Neural cell (in vitro differentiated cells): ENCODE data around the gene GDI1. TPM values are rescaled to one million over a fixed set of nuclear protein-coding genes. Genes with fewer than 3 reads are reported as not detected.

Source experiments
- H2AFZ ChIP-seq: fragments of 200-600, 300-800 bp; sonication (generic), shearing (Covaris generic); 2 replicates; pipeline ENCODE4 v1.6.0; 2014; ENCODE audit warnings: low read depth, mild to moderate bottlenecking, antibody characterized with exemption, low read length, moderate library complexity
- H3F3A ChIP-seq: fragments of 200-600 bp; shearing (Covaris generic); 2 replicates; pipeline ENCODE4 v1.6.1; 2016; ENCODE audit warnings: mild to moderate bottlenecking, moderate library complexity, mixed read lengths, antibody characterized with exemption, low read length; ENCODE audit not compliant: insufficient read depth, poor library complexity, severe bottlenecking
- H3K27ac ChIP-seq: fragments of 200-600, 300-800 bp; sonication (generic), shearing (Covaris generic); 2 replicates; pipeline ENCODE4 v1.5.1; 2014; ENCODE audit warnings: mild to moderate bottlenecking, low read length, moderate library complexity
- H3K27me3 ChIP-seq: fragments of 300-800, 200-600 bp; sonication (generic), shearing (Covaris generic); 2 replicates; pipeline ENCODE4 v1.6.0; 2014; ENCODE audit warnings: mild to moderate bottlenecking, low read depth, low read length, moderate library complexity; ENCODE audit not compliant: insufficient read depth
- H3K36me3 ChIP-seq: fragments of 300-800, 200-600 bp; sonication (generic), shearing (Covaris generic); 2 replicates; pipeline ENCODE4 v1.5.1; 2014; ENCODE audit warnings: mild to moderate bottlenecking, antibody characterized with exemption, low read length, moderate library complexity; ENCODE audit not compliant: insufficient read depth
- H3K4me2 ChIP-seq: fragments of 300-800, 200-600 bp; sonication (generic), shearing (Covaris generic); 2 replicates; pipeline ENCODE4 v1.6.0; 2014; ENCODE audit warnings: mild to moderate bottlenecking, low read length
- H3K4me3 ChIP-seq: fragments of 300-800, 200-600 bp; sonication (generic), shearing (Covaris generic); 2 replicates; pipeline ENCODE4 v1.5.1; 2014; ENCODE audit warnings: mild to moderate bottlenecking, low read length, moderate library complexity
- H3K79me2 ChIP-seq: fragments of 200-600 bp; shearing (Covaris generic); replicated peaks from 2 replicates; pipeline ENCODE4 v1.6.0; 2014; ENCODE audit warnings: mild to moderate bottlenecking, low read length, moderate library complexity; ENCODE audit not compliant: insufficient read depth
- H3K9ac ChIP-seq: fragments of 300-800, 200-600 bp; sonication (generic), shearing (Covaris generic); 2 replicates; pipeline ENCODE4 v1.6.1; 2016; ENCODE audit warnings: mild to moderate bottlenecking, low read length, mixed read lengths
- H3K9me2 ChIP-seq: fragments of 200-600 bp; shearing (Covaris generic); 2 replicates; pipeline ENCODE4 v1.6.1; 2016; ENCODE audit warnings: mild to moderate bottlenecking, low read length, mixed read lengths; ENCODE audit not compliant: insufficient read depth
- H3K9me3 ChIP-seq: fragments of 200-600, 300-800 bp; sonication (generic), shearing (Covaris generic); 2 replicates; pipeline ENCODE4 v1.6.1; 2016; ENCODE audit warnings: mild to moderate bottlenecking, mixed run types, low read length, moderate library complexity, mixed read lengths
- H4K20me1 ChIP-seq: fragments of 200-600 bp; shearing (Covaris generic); 2 replicates; pipeline ENCODE4 v1.6.1; 2016; ENCODE audit warnings: mild to moderate bottlenecking, mixed run types; ENCODE audit not compliant: insufficient read depth
- EP300 ChIP-seq: fragments of 450-650 bp; conservative IDR thresholded peaks from 2 replicates; pipeline ENCODE4 v1.6.1; 2014; ENCODE audit warnings: antibody characterized with exemption, mild to moderate bottlenecking, moderate library complexity; ENCODE audit not compliant: poor library complexity, severe bottlenecking
- EZH2 ChIP-seq: fragments of 200-600, 300-800 bp; shearing (Covaris generic), sonication (generic); IDR thresholded peaks from 2 replicates; pipeline ENCODE4 v1.6.1; 2014; ENCODE audit warnings: antibody characterized with exemption, low read length, borderline replicate concordance, mild to moderate bottlenecking; ENCODE audit not compliant: insufficient read depth, poor library complexity, severe bottlenecking
- MXI1 ChIP-seq: fragments of 450-650 bp; conservative IDR thresholded peaks from 2 replicates; pipeline ENCODE4 v1.6.1; 2014; ENCODE audit warnings: antibody characterized with exemption, mild to moderate bottlenecking; ENCODE audit not compliant: poor library complexity, severe bottlenecking
- POLR2AphosphoS5 ChIP-seq: IDR thresholded peaks from 2 replicates; pipeline ENCODE4 v1.6.1; 2012
- RAD21 ChIP-seq: fragments of 450-650 bp; conservative IDR thresholded peaks from 2 replicates; pipeline ENCODE4 v1.6.1; 2014; ENCODE audit warnings: antibody characterized with exemption, mild to moderate bottlenecking, moderate library complexity
- SMC3 ChIP-seq: fragments of 450-650 bp; conservative IDR thresholded peaks from 2 replicates; pipeline ENCODE4 v1.6.1; 2014; ENCODE audit warnings: antibody characterized with exemption, mild to moderate bottlenecking, moderate library complexity; ENCODE audit not compliant: poor library complexity
- TAF1 ChIP-seq: IDR thresholded peaks from 2 replicates; pipeline ENCODE4 v1.6.1; 2012; ENCODE audit warnings: low read depth
- polyA plus RNA-seq: library from polyadenylated mRNA; depleted of rRNA; stranded (reverse); fragments of >200 nt; gene quantifications from 2 replicates; pipeline ENCODE4 v1.2.3, GENCODE V29; 2014
- TF ChIP-seq, protein P1 (sequence below): fragments of 450-650 bp; IDR thresholded peaks from 2 replicates; pipeline ENCODE4 v1.5.1; 2014; ENCODE audit warnings: antibody characterized with exemption, mild to moderate bottlenecking, moderate library complexity; ENCODE audit not compliant: poor library complexity, severe bottlenecking
- TF ChIP-seq, protein P2 (sequence below): IDR thresholded peaks from 2 replicates; pipeline ENCODE4 v1.6.1; 2012; ENCODE audit warnings: borderline replicate concordance

GDI1 gene
- polyA plus RNA-seq, 1 donor from 2014 or later, result 370 TPM

DNA sequence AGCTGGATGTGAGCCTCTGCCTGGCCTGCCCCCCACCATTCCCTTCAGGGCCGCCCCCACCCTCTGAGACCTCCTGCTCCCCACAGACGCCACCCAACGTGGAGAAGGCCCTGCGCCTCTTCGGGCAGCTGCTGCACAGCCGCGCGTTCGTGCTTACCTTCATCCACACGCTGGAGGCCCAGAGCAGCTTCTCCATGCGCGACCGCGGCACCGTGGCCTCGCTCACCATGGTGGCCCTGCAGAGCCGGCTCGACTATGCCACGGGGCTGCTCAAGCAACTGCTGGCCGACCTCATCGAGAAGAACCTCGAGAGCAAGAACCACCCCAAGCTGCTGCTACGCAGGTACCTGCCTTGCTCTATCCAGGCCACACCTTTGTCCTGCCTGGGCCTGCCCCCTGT, 31.3 kb downstream of the GDI1 start:
- no peaks in the 10 kb centered on the region for H3K9me3 ChIP-seq
- H3K4me2 ChIP-seq, result no peak overlapping the region
- no peaks in the 10 kb centered on the region for H3K27me3 ChIP-seq
- no peaks in the 10 kb centered on the region for H3K79me2 ChIP-seq
- no peaks in the 10 kb centered on the region for H3K9me2 ChIP-seq
- no peaks in the 10 kb centered on the region for H3F3A ChIP-seq
- no peak overlapping the region for H3K27ac ChIP-seq
- H4K20me1 ChIP-seq, result no peaks in the 10 kb centered on the region
- H3K4me3 ChIP-seq, result no peak overlapping the region
- no peak overlapping the region for H2AFZ ChIP-seq
- no peak overlapping the region for H3K9ac ChIP-seq
- no peak for TF ChIP-seq SMC3
- TF ChIP-seq TAF1, result no peak
- TF ChIP-seq EZH2, result no peak
- no peak for TF ChIP-seq MXI1
- no peak for TF ChIP-seq EP300
- TF ChIP-seq, protein P1, sequence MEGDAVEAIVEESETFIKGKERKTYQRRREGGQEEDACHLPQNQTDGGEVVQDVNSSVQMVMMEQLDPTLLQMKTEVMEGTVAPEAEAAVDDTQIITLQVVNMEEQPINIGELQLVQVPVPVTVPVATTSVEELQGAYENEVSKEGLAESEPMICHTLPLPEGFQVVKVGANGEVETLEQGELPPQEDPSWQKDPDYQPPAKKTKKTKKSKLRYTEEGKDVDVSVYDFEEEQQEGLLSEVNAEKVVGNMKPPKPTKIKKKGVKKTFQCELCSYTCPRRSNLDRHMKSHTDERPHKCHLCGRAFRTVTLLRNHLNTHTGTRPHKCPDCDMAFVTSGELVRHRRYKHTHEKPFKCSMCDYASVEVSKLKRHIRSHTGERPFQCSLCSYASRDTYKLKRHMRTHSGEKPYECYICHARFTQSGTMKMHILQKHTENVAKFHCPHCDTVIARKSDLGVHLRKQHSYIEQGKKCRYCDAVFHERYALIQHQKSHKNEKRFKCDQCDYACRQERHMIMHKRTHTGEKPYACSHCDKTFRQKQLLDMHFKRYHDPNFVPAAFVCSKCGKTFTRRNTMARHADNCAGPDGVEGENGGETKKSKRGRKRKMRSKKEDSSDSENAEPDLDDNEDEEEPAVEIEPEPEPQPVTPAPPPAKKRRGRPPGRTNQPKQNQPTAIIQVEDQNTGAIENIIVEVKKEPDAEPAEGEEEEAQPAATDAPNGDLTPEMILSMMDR, result no peak
- TF ChIP-seq POLR2AphosphoS5, result no peak
- no peaks in the 10 kb centered on the region for H3K36me3 ChIP-seq

DNA sequence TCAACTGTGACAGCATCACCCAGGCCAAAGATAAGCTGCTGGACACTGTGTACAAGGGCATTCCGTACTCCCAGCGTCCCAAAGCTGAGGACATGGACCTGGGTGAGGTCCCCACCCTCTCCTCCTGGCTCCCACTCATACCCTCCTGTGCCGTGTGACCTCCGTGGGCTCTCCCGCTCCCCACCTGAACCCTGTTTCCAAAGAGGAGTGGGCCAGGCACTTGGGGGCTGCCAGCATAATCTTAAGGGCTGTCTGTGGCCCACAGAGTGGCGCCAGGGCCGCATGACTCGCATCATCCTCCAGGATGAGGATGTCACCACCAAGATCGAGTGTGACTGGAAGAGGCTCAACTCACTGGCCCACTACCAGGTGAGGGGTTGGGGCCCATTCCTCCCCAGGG, 32.2 kb downstream of the GDI1 start:
- Histone ChIP-seq H3K9me2 (no peaks in the 10 kb centered on the region), H3K36me3 (no peaks in the 10 kb centered on the region), H3K79me2 (no peaks in the 10 kb centered on the region), H3K9me3 (no peaks in the 10 kb centered on the region), H3F3A (no peaks in the 10 kb centered on the region), H3K27ac (no peak overlapping the region), H3K27me3 (no peaks in the 10 kb centered on the region), H4K20me1 (no peaks in the 10 kb centered on the region), H3K4me2 (no peak overlapping the region), H3K4me3 (no peak overlapping the region), H2AFZ (no peak overlapping the region), H3K9ac (no peak overlapping the region)
- TF ChIP-seq EZH2 (no peak), TAF1 (no peak), MXI1 (no peak), SMC3 (no peak), RAD21 (no peak), POLR2AphosphoS5 (no peak)
- TF ChIP-seq, protein P2, sequence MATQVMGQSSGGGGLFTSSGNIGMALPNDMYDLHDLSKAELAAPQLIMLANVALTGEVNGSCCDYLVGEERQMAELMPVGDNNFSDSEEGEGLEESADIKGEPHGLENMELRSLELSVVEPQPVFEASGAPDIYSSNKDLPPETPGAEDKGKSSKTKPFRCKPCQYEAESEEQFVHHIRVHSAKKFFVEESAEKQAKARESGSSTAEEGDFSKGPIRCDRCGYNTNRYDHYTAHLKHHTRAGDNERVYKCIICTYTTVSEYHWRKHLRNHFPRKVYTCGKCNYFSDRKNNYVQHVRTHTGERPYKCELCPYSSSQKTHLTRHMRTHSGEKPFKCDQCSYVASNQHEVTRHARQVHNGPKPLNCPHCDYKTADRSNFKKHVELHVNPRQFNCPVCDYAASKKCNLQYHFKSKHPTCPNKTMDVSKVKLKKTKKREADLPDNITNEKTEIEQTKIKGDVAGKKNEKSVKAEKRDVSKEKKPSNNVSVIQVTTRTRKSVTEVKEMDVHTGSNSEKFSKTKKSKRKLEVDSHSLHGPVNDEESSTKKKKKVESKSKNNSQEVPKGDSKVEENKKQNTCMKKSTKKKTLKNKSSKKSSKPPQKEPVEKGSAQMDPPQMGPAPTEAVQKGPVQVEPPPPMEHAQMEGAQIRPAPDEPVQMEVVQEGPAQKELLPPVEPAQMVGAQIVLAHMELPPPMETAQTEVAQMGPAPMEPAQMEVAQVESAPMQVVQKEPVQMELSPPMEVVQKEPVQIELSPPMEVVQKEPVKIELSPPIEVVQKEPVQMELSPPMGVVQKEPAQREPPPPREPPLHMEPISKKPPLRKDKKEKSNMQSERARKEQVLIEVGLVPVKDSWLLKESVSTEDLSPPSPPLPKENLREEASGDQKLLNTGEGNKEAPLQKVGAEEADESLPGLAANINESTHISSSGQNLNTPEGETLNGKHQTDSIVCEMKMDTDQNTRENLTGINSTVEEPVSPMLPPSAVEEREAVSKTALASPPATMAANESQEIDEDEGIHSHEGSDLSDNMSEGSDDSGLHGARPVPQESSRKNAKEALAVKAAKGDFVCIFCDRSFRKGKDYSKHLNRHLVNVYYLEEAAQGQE, result no peak
- TF ChIP-seq, protein P1, result no peak
